Panc1 (cell line): Measurements from ENCODE around the gene GUSB.

ENCODE experiments used
- POLR2AphosphoS5 ChIP-seq: IDR thresholded peaks from 2 replicates; pipeline ENCODE4 v1.6.1; 2012; ENCODE audit warnings: mild to moderate bottlenecking, low read depth, low read length, moderate library complexity
- TCF7L2 ChIP-seq: IDR thresholded peaks from 2 replicates; pipeline ENCODE4 v1.6.1; 2011; ENCODE audit warnings: mild to moderate bottlenecking, low read depth, low read length, inconsistent platforms
- TF ChIP-seq, protein P1 (sequence below): fragments of 450-650 bp; IDR thresholded peaks from 2 replicates; pipeline ENCODE4 v1.5.1; 2017; ENCODE audit warnings: mild to moderate bottlenecking

- TF ChIP-seq, protein P1, sequence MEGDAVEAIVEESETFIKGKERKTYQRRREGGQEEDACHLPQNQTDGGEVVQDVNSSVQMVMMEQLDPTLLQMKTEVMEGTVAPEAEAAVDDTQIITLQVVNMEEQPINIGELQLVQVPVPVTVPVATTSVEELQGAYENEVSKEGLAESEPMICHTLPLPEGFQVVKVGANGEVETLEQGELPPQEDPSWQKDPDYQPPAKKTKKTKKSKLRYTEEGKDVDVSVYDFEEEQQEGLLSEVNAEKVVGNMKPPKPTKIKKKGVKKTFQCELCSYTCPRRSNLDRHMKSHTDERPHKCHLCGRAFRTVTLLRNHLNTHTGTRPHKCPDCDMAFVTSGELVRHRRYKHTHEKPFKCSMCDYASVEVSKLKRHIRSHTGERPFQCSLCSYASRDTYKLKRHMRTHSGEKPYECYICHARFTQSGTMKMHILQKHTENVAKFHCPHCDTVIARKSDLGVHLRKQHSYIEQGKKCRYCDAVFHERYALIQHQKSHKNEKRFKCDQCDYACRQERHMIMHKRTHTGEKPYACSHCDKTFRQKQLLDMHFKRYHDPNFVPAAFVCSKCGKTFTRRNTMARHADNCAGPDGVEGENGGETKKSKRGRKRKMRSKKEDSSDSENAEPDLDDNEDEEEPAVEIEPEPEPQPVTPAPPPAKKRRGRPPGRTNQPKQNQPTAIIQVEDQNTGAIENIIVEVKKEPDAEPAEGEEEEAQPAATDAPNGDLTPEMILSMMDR: no peak
- TF ChIP-seq POLR2AphosphoS5 (no peak), TCF7L2 (no peak)
Observed at GRCh38 chr7:65951837-65952578, 30.0 kb downstream of the GUSB start.
